Measurements from ENCODE around the gene SPRYD3.
A peak's percentile ranks its signal among the peaks of the same experiment; 100 is the strongest.

Gene SPRYD3

GRCh38 chr12:53057816-53058500 lies 21.2 kb downstream of the SPRYD3 start:
- Histone ChIP-seq H3K9me3 (ENCODE audit: low read length) (no peaks in the 10 kb centered on the region), H3K9ac (ENCODE audit: low read length) (no peak overlapping the region), H3K27ac (ENCODE audit: low read depth, low read length) (no peak overlapping the region), H3K27me3 (ENCODE audit: control insufficient read depth in 1 of 2, insufficient read depth in 2 of 2, low read length in 2 of 2) (no peaks in the 10 kb centered on the region), H3K4me1 (ENCODE audit: insufficient read depth, low read length) (peaks cover 40% of the 10 kb centered on the region), H3K36me3 (ENCODE audit: insufficient read depth, low read length) (peaks cover 23% of the 10 kb centered on the region), H3K4me3 (ENCODE audit: low read depth in 1 of 2, low read length in 2 of 2) (no peak overlapping the region)

GRCh38 chr12:53056901-53057300 lies 22.3 kb downstream of the SPRYD3 start:
- H3K4me1 ChIP-seq (ENCODE audit: insufficient read depth, low read length), result peaks cover 40% of the 10 kb centered on the region
- no peaks in the 10 kb centered on the region for H3K9me3 ChIP-seq (ENCODE audit: low read length)

GRCh38 chr12:53056296-53056695 lies 22.9 kb downstream of the SPRYD3 start:
- Histone ChIP-seq H3K9ac (ENCODE audit: low read length) (no peak overlapping the region), H3K27me3 (ENCODE audit: control insufficient read depth in 1 of 2, insufficient read depth in 2 of 2, low read length in 2 of 2) (no peaks in the 10 kb centered on the region), H3K9me3 (ENCODE audit: low read length) (no peaks in the 10 kb centered on the region), H3K36me3 (ENCODE audit: insufficient read depth, low read length) (peaks cover 16% of the 10 kb centered on the region), H3K27ac (ENCODE audit: low read depth, low read length) (no peak overlapping the region), H3K4me3 (ENCODE audit: low read depth in 1 of 2, low read length in 2 of 2) (no peak overlapping the region), H3K4me1 (ENCODE audit: insufficient read depth, low read length) (peaks cover 40% of the 10 kb centered on the region)

More at GRCh38 chr12:53056901-53057300, 22.3 kb downstream of the SPRYD3 start:
- Histone ChIP-seq H3K27me3 (ENCODE audit: control insufficient read depth in 1 of 2, insufficient read depth in 2 of 2, low read length in 2 of 2) (no peaks in the 10 kb centered on the region), H3K27ac (ENCODE audit: low read depth, low read length) (no peak overlapping the region), H3K9ac (ENCODE audit: low read length) (no peak overlapping the region), H3K4me3 (ENCODE audit: low read depth in 1 of 2, low read length in 2 of 2) (no peak overlapping the region), H3K36me3 (ENCODE audit: insufficient read depth, low read length) (peaks cover 16% of the 10 kb centered on the region)

- no peaks in the 10 kb centered on the region for H3K27me3 ChIP-seq (ENCODE audit: control insufficient read depth in 1 of 2, insufficient read depth in 2 of 2, low read length in 2 of 2)
- no peak overlapping the region for H3K9ac ChIP-seq (ENCODE audit: low read length)
- no peak overlapping the region for H3K27ac ChIP-seq (ENCODE audit: low read depth, low read length)
Observed at GRCh38 chr12:53055471-53056266, 23.5 kb downstream of the SPRYD3 start.

GRCh38 chr12:53054112-53054878 lies 24.9 kb downstream of the SPRYD3 start:
- peak overlapping the region; percentile 88 for H3K27ac ChIP-seq (ENCODE audit: low read depth, low read length)
- H3K9me3 ChIP-seq (ENCODE audit: low read length), result no peaks in the 10 kb centered on the region
- H3K4me1 ChIP-seq (ENCODE audit: insufficient read depth, low read length), result peaks cover 52% of the 10 kb centered on the region
- H3K36me3 ChIP-seq (ENCODE audit: insufficient read depth, low read length), result peaks cover 16% of the 10 kb centered on the region
- peak overlapping the region; percentile 55 to 70 for H3K4me3 ChIP-seq (ENCODE audit: low read depth in 1 of 2, low read length in 2 of 2)
- H3K27me3 ChIP-seq (ENCODE audit: control insufficient read depth in 1 of 2, insufficient read depth in 2 of 2, low read length in 2 of 2), result no peaks in the 10 kb centered on the region
- peak overlapping the region; percentile 38 for H3K9ac ChIP-seq (ENCODE audit: low read length)

More at GRCh38 chr12:53055471-53056266, 23.5 kb downstream of the SPRYD3 start:
- Histone ChIP-seq H3K36me3 (ENCODE audit: insufficient read depth, low read length) (peaks cover 16% of the 10 kb centered on the region), H3K4me1 (ENCODE audit: insufficient read depth, low read length) (peaks cover 40% of the 10 kb centered on the region), H3K4me3 (ENCODE audit: low read depth in 1 of 2, low read length in 2 of 2) (no peak overlapping the region), H3K9me3 (ENCODE audit: low read length) (no peaks in the 10 kb centered on the region)

- H3K36me3 ChIP-seq (ENCODE audit: insufficient read depth, low read length), result peaks cover 16% of the 10 kb centered on the region
- H3K27ac ChIP-seq (ENCODE audit: low read depth, low read length), result peak overlapping the region; percentile 88
- peak overlapping the region; percentile 55 to 70 for H3K4me3 ChIP-seq (ENCODE audit: low read depth in 1 of 2, low read length in 2 of 2)
- H3K9ac ChIP-seq (ENCODE audit: low read length), result peak overlapping the region; percentile 38
- H3K27me3 ChIP-seq (ENCODE audit: control insufficient read depth in 1 of 2, insufficient read depth in 2 of 2, low read length in 2 of 2), result no peaks in the 10 kb centered on the region
- H3K4me1 ChIP-seq (ENCODE audit: insufficient read depth, low read length), result peaks cover 60% of the 10 kb centered on the region
- H3K9me3 ChIP-seq (ENCODE audit: low read length), result no peaks in the 10 kb centered on the region
Observed at GRCh38 chr12:53053218-53054111, 25.7 kb downstream of the SPRYD3 start.

GRCh38 chr12:53052419-53053217 lies 26.6 kb downstream of the SPRYD3 start:
- H3K4me1 ChIP-seq (ENCODE audit: insufficient read depth, low read length), result peaks cover 69% of the 10 kb centered on the region
- no peaks in the 10 kb centered on the region for H3K9me3 ChIP-seq (ENCODE audit: low read length)
- H3K27ac ChIP-seq (ENCODE audit: low read depth, low read length), result peak overlapping the region; percentile 97
- H3K9ac ChIP-seq (ENCODE audit: low read length), result peak overlapping the region; percentile 47
- peak overlapping the region; percentile 1 to 64 for H3K4me3 ChIP-seq (ENCODE audit: low read depth in 1 of 2, low read length in 2 of 2)
- no peaks in the 10 kb centered on the region for H3K27me3 ChIP-seq (ENCODE audit: control insufficient read depth in 1 of 2, insufficient read depth in 2 of 2, low read length in 2 of 2)
- peaks cover 11% of the 10 kb centered on the region for H3K36me3 ChIP-seq (ENCODE audit: insufficient read depth, low read length)

GRCh38 chr12:53051881-53052412 lies 27.2 kb downstream of the SPRYD3 start:
- no peaks in the 10 kb centered on the region for H3K27me3 ChIP-seq (ENCODE audit: control insufficient read depth in 1 of 2, insufficient read depth in 2 of 2, low read length in 2 of 2)
- peaks cover 69% of the 10 kb centered on the region for H3K4me1 ChIP-seq (ENCODE audit: insufficient read depth, low read length)
- no peaks in the 10 kb centered on the region for H3K9me3 ChIP-seq (ENCODE audit: low read length)
- H3K4me3 ChIP-seq (ENCODE audit: low read depth in 1 of 2, low read length in 2 of 2), result peak overlapping the region; percentile 1 to 64
- peak overlapping the region; percentile 97 for H3K27ac ChIP-seq (ENCODE audit: low read depth, low read length)
- peak overlapping the region; percentile 47 for H3K9ac ChIP-seq (ENCODE audit: low read length)
- H3K36me3 ChIP-seq (ENCODE audit: insufficient read depth, low read length), result peaks cover 4% of the 10 kb centered on the region

GRCh38 chr12:53051058-53051880 lies 27.9 kb downstream of the SPRYD3 start:
- Histone ChIP-seq H3K27ac (ENCODE audit: low read depth, low read length) (peak overlapping the region; percentile 97), H3K36me3 (ENCODE audit: insufficient read depth, low read length) (peaks cover 3% of the 10 kb centered on the region), H3K4me3 (ENCODE audit: low read depth in 1 of 2, low read length in 2 of 2) (peak overlapping the region in 1 of 2 donors; percentile 64)

More at GRCh38 chr12:53051058-53051880, 27.9 kb downstream of the SPRYD3 start:
- no peaks in the 10 kb centered on the region for H3K9me3 ChIP-seq (ENCODE audit: low read length)
- peaks cover 72% of the 10 kb centered on the region for H3K4me1 ChIP-seq (ENCODE audit: insufficient read depth, low read length)
- peak overlapping the region; percentile 52 for H3K9ac ChIP-seq (ENCODE audit: low read length)
- no peaks in the 10 kb centered on the region for H3K27me3 ChIP-seq (ENCODE audit: control insufficient read depth in 1 of 2, insufficient read depth in 2 of 2, low read length in 2 of 2)

Measured in muscle layer of colon (tissue), 2 donors.